K562 (cell line): ENCODE measurements around the gene RHOC. TPM values are rescaled to one million over a fixed set of nuclear protein-coding genes. Genes with fewer than 3 reads are reported as not detected.

Source experiments
- ATAC-seq: fragments of 200-7000 bp; cut with Tn5 transposase; 3 replicates; pipeline ENCODE4 v1.9.1; 2020; ENCODE audit warnings: moderate library complexity
- BruUV-seq: library from RNA; stranded (reverse); fragments of 400-500 nt; replicated peaks from 2 replicates; lab custom pipeline; 2021; lab: Mats Ljungman, UMichigan
- CTCF ChIA-PET: fragments of 300-600 bp; formaldehyde crosslinking; extraction: SDS; loops from one replicate; lab custom pipeline; 2021; ENCODE audit warnings: low intra/inter-chr PET ratio; lab: Yijun Ruan, JAX
- POLR2A ChIA-PET: fragments of 300-600, 350-650 bp; sonication (Branson Sonifier 250); formaldehyde crosslinking; extraction: SDS; loops from one replicate; lab custom pipeline; 2021; ENCODE audit warnings: antibody characterized with exemption, inconsistent platforms; lab: Yijun Ruan, JAX
- DNase-seq, 4 experiments: peaks; one replicate each; pipeline versions ENCODE4 v3.0.0 to v3.0.0-alpha.2; 2011 to 2018; ENCODE audit warnings: low spot score in 3 of 4, mixed read lengths in 3 of 4; ENCODE audit errors: extremely low read depth in 1 of 4
- FAIRE-seq: peaks from 2 replicates; lab custom pipeline; 2011; peaks lifted over from hg19 to GRCh38; lab: Jason Lieb, UNC
- H2AFZ ChIP-seq: 2 replicates; pipeline ENCODE4 v1.6.0; 2011; ENCODE audit warnings: low read depth, low read length, control low read depth, inconsistent platforms
- H3K27ac ChIP-seq: fragments of 200-600 bp; 3 replicates; pipeline ENCODE4 v1.8.0; 2011; ENCODE audit warnings: low read depth, mild to moderate bottlenecking, control low read depth, inconsistent platforms, low read length, moderate library complexity, mixed read lengths; ENCODE audit errors: extremely low read depth
- H3K27me3 ChIP-seq, 2 experiments: fragments of 300-600 bp in 1 of 2; 2 replicates in 1 of 2; 3 replicates in 1 of 2; pipeline versions ENCODE4 v1.6.0 to v1.8.0; 2011; ENCODE audit warnings: inconsistent platforms in 2 of 2, low read length in 2 of 2, mild to moderate bottlenecking in 1 of 2, mixed read lengths in 1 of 2, moderate library complexity in 1 of 2; ENCODE audit not compliant: control insufficient read depth in 2 of 2, insufficient read depth in 2 of 2
- H3K36me3 ChIP-seq: fragments of 300-600 bp; 3 replicates; pipeline ENCODE4 v1.8.0; 2011; ENCODE audit warnings: mild to moderate bottlenecking, low read length, inconsistent platforms; ENCODE audit not compliant: control insufficient read depth, insufficient read depth
- H3K4me1 ChIP-seq, 2 experiments: fragments of 200-600 bp in 1 of 2; replicated peaks in 1 of 2; 2 replicates in 1 of 2; 3 replicates in 1 of 2; pipeline versions ENCODE4 v1.5.1 to v1.8.0; 2011; ENCODE audit warnings: inconsistent platforms in 2 of 2, low read length in 2 of 2, mild to moderate bottlenecking in 1 of 2, mixed read lengths in 1 of 2, moderate library complexity in 1 of 2; ENCODE audit not compliant: control insufficient read depth in 2 of 2, insufficient read depth in 2 of 2
- H3K4me2 ChIP-seq: 2 replicates; pipeline ENCODE4 v1.6.1; 2011; ENCODE audit warnings: low read length, control low read depth, inconsistent platforms, mixed read lengths; ENCODE audit not compliant: insufficient read depth
- H3K4me3 ChIP-seq: fragments of 200-600 bp; sonication (generic), shearing (Covaris generic); 2 replicates; pipeline ENCODE4 v1.5.1; 2016; ENCODE audit warnings: control low read depth, inconsistent platforms
- H3K79me2 ChIP-seq: fragments of 200-600 bp; 3 replicates; pipeline ENCODE4 v1.8.0; 2011; ENCODE audit warnings: low read length, inconsistent platforms; ENCODE audit not compliant: control insufficient read depth, insufficient read depth
- H3K9ac ChIP-seq, 2 experiments: 2 replicates each; pipeline versions ENCODE4 v1.6.0 to v1.6.1; 2011; ENCODE audit warnings: low read depth in 2 of 2, low read length in 2 of 2, control low read depth in 1 of 2, inconsistent platforms in 1 of 2, mild to moderate bottlenecking in 1 of 2, mixed read lengths in 1 of 2; ENCODE audit not compliant: insufficient read depth in 1 of 2
- H3K9me1 ChIP-seq: one replicate; pipeline ENCODE4 v1.6.0; 2011; ENCODE audit warnings: inconsistent platforms, mild to moderate bottlenecking, low read length, moderate library complexity; ENCODE audit not compliant: control insufficient read depth, insufficient read depth
- H3K9me3 ChIP-seq: replicated peaks from 2 replicates; pipeline ENCODE4 v1.5.1; 2011; ENCODE audit warnings: low read depth, low read length, inconsistent platforms; ENCODE audit not compliant: control insufficient read depth, insufficient read depth
- H4K20me1 ChIP-seq: replicated peaks from 2 replicates; pipeline ENCODE4 v1.6.1; 2011; ENCODE audit warnings: low read length, inconsistent platforms, mixed read lengths; ENCODE audit not compliant: control insufficient read depth, insufficient read depth
- CBX8 ChIP-seq: fragments of 200-600 bp; sonication (generic); IDR thresholded peaks from 2 replicates; pipeline ENCODE4 v1.6.1; 2012; ENCODE audit warnings: borderline replicate concordance, mixed run types, low read depth, mild to moderate bottlenecking, moderate library complexity, mixed read lengths, low read length, control low read depth, inconsistent platforms; ENCODE audit not compliant: poor library complexity, severe bottlenecking; ENCODE audit errors: extremely low read depth
- E2F1 ChIP-seq: sonication (generic); formaldehyde crosslinking; IDR thresholded peaks from 2 replicates; pipeline ENCODE4 v1.8.1; 2023; ENCODE audit warnings: mild to moderate bottlenecking, missing genetic modification reagents, moderate library complexity
- E2F5 ChIP-seq: sonication (generic); formaldehyde crosslinking; IDR thresholded peaks from 2 replicates; pipeline ENCODE4 v1.8.0; 2022; ENCODE audit warnings: mild to moderate bottlenecking, missing genetic modification reagents
- FOSL1 ChIP-seq: fragments of 200-800 bp; sonication (Bioruptor generic); conservative IDR thresholded peaks from 2 replicates; pipeline ENCODE4 v1.6.1; 2016; ENCODE audit warnings: missing genetic modification characterization, missing compliant biosample characterization
- HBP1 ChIP-seq: fragments of 450-650 bp; formaldehyde crosslinking; IDR thresholded peaks from 2 replicates; pipeline ENCODE4 v1.4.0; 2022; ENCODE audit warnings: missing genetic modification characterization
- HNRNPUL1 ChIP-seq: fragments of 200-400 bp; formaldehyde crosslinking; IDR thresholded peaks from 2 replicates; pipeline ENCODE4 v1.6.1; 2017; ENCODE audit warnings: low read length
- JUN ChIP-seq, 2 experiments: sonication (generic) in 1 of 2; formaldehyde crosslinking in 1 of 2; IDR thresholded peaks; 2 replicates each; pipeline versions ENCODE4 v1.6.1 to v1.8.0; 2012 to 2022; ENCODE audit warnings: borderline replicate concordance in 2 of 2, mild to moderate bottlenecking in 2 of 2, improper control_type of control experiment in 1 of 2, low read depth in 1 of 2, low read length in 1 of 2, missing genetic modification reagents in 1 of 2
- MTA1 ChIP-seq: fragments of 450-650 bp; IDR thresholded peaks from 2 replicates; pipeline ENCODE4 v1.6.1; 2017; ENCODE audit warnings: borderline replicate concordance
- MTA2 ChIP-seq: fragments of 450-650 bp; IDR thresholded peaks from 2 replicates; pipeline ENCODE4 v1.6.1; 2016; ENCODE audit warnings: low read depth
- NEUROD1 ChIP-seq: fragments of 150-350 bp; IDR thresholded peaks from 2 replicates; pipeline ENCODE4 v1.6.1; 2014; ENCODE audit warnings: borderline replicate concordance, low read length, low read depth; ENCODE audit not compliant: partially characterized antibody
- PTRF ChIP-seq: fragments of 450-650 bp; IDR thresholded peaks from 2 replicates; pipeline ENCODE4 v1.6.1; 2016; ENCODE audit warnings: mild to moderate bottlenecking, missing genetic modification characterization, missing compliant biosample characterization
- RAD21 ChIP-seq, 2 experiments: fragments of 250-450 bp in 1 of 2; fragments of 450-650 bp in 1 of 2; sonication (Bioruptor Pico) in 1 of 2; formaldehyde crosslinking in 1 of 2; IDR thresholded peaks in 1 of 2; conservative IDR thresholded peaks in 1 of 2; 2 replicates each; pipeline versions ENCODE4 v1.4.0 to v1.8.0; 2020 to 2022; ENCODE audit warnings: mild to moderate bottlenecking in 2 of 2, moderate library complexity in 1 of 2
- SMARCA4 ChIP-seq: fragments of 450-650 bp; IDR thresholded peaks from 2 replicates; pipeline ENCODE4 v1.6.1; 2016
- ZFPM2 ChIP-seq: fragments of 250-450 bp; sonication (Bioruptor Pico); IDR thresholded peaks from 2 replicates; pipeline ENCODE4 v1.5.1; 2022; ENCODE audit warnings: mild to moderate bottlenecking
- ZKSCAN1 ChIP-seq: fragments of 150-350 bp; IDR thresholded peaks from 2 replicates; pipeline ENCODE4 v1.6.1; 2016; ENCODE audit warnings: low read depth, low read length
- ZNF274 ChIP-seq: IDR thresholded peaks from 2 replicates; pipeline ENCODE4 v1.6.1; 2011; ENCODE audit warnings: low read depth, mild to moderate bottlenecking, low read length, moderate library complexity, borderline replicate concordance
- ZNF3 ChIP-seq: fragments of 250-450 bp; sonication (Bioruptor Pico); IDR thresholded peaks from 2 replicates; pipeline ENCODE4 v1.5.0; 2021; ENCODE audit warnings: mild to moderate bottlenecking, moderate library complexity
- WGBS: fragments of 100-300 bp; shearing (Covaris generic); methylation state at CpG from one replicate; pipeline ENCODE4 v1.1.6; 2016; ENCODE audit warnings: low coverage, mixed read lengths; ENCODE audit not compliant: insufficient coverage; ENCODE audit errors: missing lambda C conversion rate; 5-methylcytosine and 5-hydroxymethylcytosine counted together
- in situ Hi-C: fragments of 300-500 bp; cut with MboI; formaldehyde crosslinking; loops from 4 replicates; pipeline ENCODE4 v1.15.0; 2018; ENCODE audit warnings: inconsistent platforms, mixed read lengths
- intact Hi-C: fragments of 100-400 bp; cut with micrococcal nuclease; formaldehyde crosslinking; loops from 2 replicates; pipeline ENCODE4 v1.14.2; 2022
- polyA plus RNA-seq, 8 experiments: library from polyadenylated mRNA; depleted of rRNA in 4 of 8; stranded (reverse) in 5 of 8; unstranded in 3 of 8; fragments of >200 nt; fragmentation: Nextera tagmentation in 2 of 8; fragmentation: Illumina TruSeq in 1 of 8; extraction: Ambion mirVana in 2 of 8; extraction: Trizol in 1 of 8; gene quantifications; 2 replicates each; pipeline versions ENCODE4 v1.2.1 to v1.2.3, GENCODE V29; 2011 to 2014; ENCODE audit warnings: inconsistent platforms in 1 of 8, missing spikeins in 1 of 8
- total RNA-seq, 7 experiments: library from RNA; depleted of rRNA in 6 of 7; stranded (reverse); fragments of >200 nt in 6 of 7; fragmentation: Illumina TruSeq in 2 of 7; extraction: Trizol in 2 of 7; gene quantifications; 2 replicates each; pipeline versions ENCODE4 v1.2.1 to v1.2.3, GENCODE V29; 2011 to 2021; ENCODE audit warnings: low replicate concordance in 1 of 7
- TF ChIP-seq, protein P1 (sequence below): fragments of 250-450 bp; sonication (Bioruptor Pico); IDR thresholded peaks from 2 replicates; pipeline ENCODE4 v1.8.0; 2021; ENCODE audit warnings: moderate library complexity, mild to moderate bottlenecking, inconsistent platforms

The RHOC gene
- total and polyA plus RNA-seq, 9 of the 15 experiments (the other 6 are each of a cell fraction or from before 2014, with no cell fraction given): 35.2 to 364 (median 204) TPM

DNA sequence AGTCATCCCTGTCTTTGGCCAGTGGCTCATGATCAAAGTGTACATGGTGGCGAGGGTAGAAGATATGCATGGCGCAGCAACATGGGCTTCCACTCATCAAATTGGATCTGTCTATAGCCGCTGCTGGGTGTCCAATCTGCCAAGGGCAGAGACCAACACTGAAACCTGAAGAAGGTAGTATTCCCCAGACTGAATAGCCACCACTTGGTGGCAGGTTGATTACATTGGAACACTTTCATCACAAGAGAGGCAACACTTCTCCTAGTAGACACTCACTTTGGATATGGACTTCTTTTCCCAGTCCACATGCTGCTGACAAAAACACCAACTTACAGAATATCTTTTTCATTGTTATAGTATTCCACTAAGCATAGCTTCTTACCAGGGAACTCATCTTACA is 30.6 kb upstream of the RHOC start (continued):
- TF ChIP-seq RAD21 (CRISPR knock-in tag; conservative IDR thresholded peaks at IDR 0.05 in 1 of 2, IDR thresholded peaks at IDR 0.05 in 1 of 2) (peak; percentile 16 to 46; a peak in 3 of 4 replicates), E2F1 (no peak), SMARCA4 (no peak), MTA1 (no peak), PTRF (no peak), HNRNPUL1 (no peak), E2F5 (no peak)
- TF ChIP-seq, protein P1, sequence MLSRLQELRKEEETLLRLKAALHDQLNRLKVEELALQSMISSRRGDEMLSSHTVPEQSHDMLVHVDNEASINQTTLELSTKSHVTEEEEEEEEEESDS (CRISPR knock-in tag): no peak

- CTCF ChIA-PET: no interaction called here
- in situ Hi-C loops: no loop called here
- FAIRE-seq: no peak
- peaks cover 23 to 24% of the 10 kb centered on the region in 2 experiments for H3K27me3 ChIP-seq
- H3K9me3 ChIP-seq: no peaks in the 10 kb centered on the region
- TF ChIP-seq ZNF3 (CRISPR knock-in tag) (no peak), CBX8 (no peak), ZKSCAN1 (no peak), NEUROD1 (no peak), FOSL1 (peak; percentile 86), ZFPM2 (CRISPR knock-in tag) (no peak), JUN (IDR thresholded peaks at IDR 0.05; ENCODE audit: borderline replicate concordance, low read depth, low read length) (0 out of 2 replicates have a peak, but pooled peaks have one; percentile 12), JUN (CRISPR knock-in tag; IDR thresholded peaks at IDR 0.05; ENCODE audit: borderline replicate concordance) (no peak), MTA2 (no peak), ZNF274 (no peak), HBP1 (CRISPR knock-in tag) (no peak)
- no TSS peak for BruUV-seq
- no peak for ATAC-seq
- no peak overlapping the region for H2AFZ ChIP-seq
- H4K20me1 ChIP-seq: no peaks in the 10 kb centered on the region
- DNase-seq: no peak
- H3K4me3 ChIP-seq: no peak overlapping the region
- POLR2A ChIA-PET: interaction anchor here (2.4 kb wide), 1 partner anchor 12 kb away, joined by 8 read pairs; no protein-coding TSS in a partner anchor
- no peaks in the 10 kb centered on the region for H3K4me1 ChIP-seq
- no peaks in the 10 kb centered on the region for H3K36me3 ChIP-seq
- no peak overlapping the region for H3K9ac ChIP-seq
- intact Hi-C loops: no loop called here
- H3K9me1 ChIP-seq: no peaks in the 10 kb centered on the region
- no peak overlapping the region for H3K4me2 ChIP-seq
- 50% methylated on average over 1 of the region's 1 CpG for WGBS
- no peaks in the 10 kb centered on the region for H3K79me2 ChIP-seq
- H3K27ac ChIP-seq: no peak overlapping the region
These were observed 28.8 kb upstream of the RHOC start for GRCh38 chr1:112735752-112736151.
